Uterus (tissue), 4 donors: Measurements from ENCODE around the gene PTPRN2. TPM values are rescaled to one million over a fixed set of nuclear protein-coding genes. Genes with fewer than 3 reads are reported as not detected.

ENCODE experiments used
- DNase-seq, 2 donors: peaks; one replicate each; pipeline ENCODE4 v3.0.0-alpha.2; 2019 to 2020
- H3K27ac ChIP-seq, 2 donors: fragments of 200-600 bp; sonication (generic); 1 replicate in 1 of 2; 2 replicates in 1 of 2; pipeline ENCODE4 v1.5.1; 2016 to 2018
- H3K27me3 ChIP-seq, 2 donors: fragments of 200-600 bp; sonication (generic); one replicate each; pipeline ENCODE4 v1.5.1; 2018 to 2019; ENCODE audit warnings: control low read depth in 1 of 2
- H3K36me3 ChIP-seq, 2 donors: fragments of 200-600 bp; sonication (generic); one replicate each; pipeline ENCODE4 v1.5.1; 2019; ENCODE audit warnings: control low read depth in 1 of 2
- H3K4me1 ChIP-seq, 2 donors: fragments of 200-600 bp; sonication (generic); one replicate each; pipeline ENCODE4 v1.5.1; 2018 to 2019; ENCODE audit warnings: control low read depth in 1 of 2
- H3K4me3 ChIP-seq, 2 donors: fragments of 200-600 bp; sonication (generic); 1 replicate in 1 of 2; 2 replicates in 1 of 2; pipeline ENCODE4 v1.5.1; 2018 to 2019; ENCODE audit warnings: mild to moderate bottlenecking in 1 of 2
- H3K9me3 ChIP-seq, 2 donors: fragments of 200-600 bp; sonication (generic); one replicate each; pipeline ENCODE4 v1.5.1; 2019; ENCODE audit warnings: control low read depth in 1 of 2
- CTCF ChIP-seq, 4 experiments: fragments of 200-600 bp in 2 of 4; fragments of 450-650 bp in 2 of 4; sonication (generic) in 2 of 4; IDR thresholded peaks; one replicate each; pipeline ENCODE4 v1.5.1; 2016 to 2019; ENCODE audit warnings: antibody characterized with exemption in 4 of 4, mild to moderate bottlenecking in 2 of 4, moderate library complexity in 1 of 4
- POLR2A ChIP-seq, 2 donors: fragments of 450-650 bp; IDR thresholded peaks; one replicate each; pipeline ENCODE4 v1.6.1; 2016; ENCODE audit warnings: antibody characterized with exemption in 2 of 2, mild to moderate bottlenecking in 1 of 2, moderate library complexity in 1 of 2
- intact Hi-C: fragments of 100-400 bp; cut with DNase I; formaldehyde crosslinking; loops from one replicate; pipeline ENCODE4 v1.15.1; 2023; ENCODE audit warnings: low total_unique reads
- total RNA-seq, 4 donors: library from RNA; depleted of rRNA in 3 of 4; stranded (reverse); fragments of >200 nt in 3 of 4; gene quantifications; one replicate each; pipeline versions ENCODE4 v1.1.0 to v1.2.4, GENCODE V29; 2014 to 2023
- donor health status: DM: yes; HTN: yes; CAD: no.

Gene PTPRN2
- total RNA-seq, 4 donors from 2014 or later = 1.2 to 5.2 (median 2.3) TPM

GRCh38 chr7:157865351-157866165 lies 722.1 kb downstream of the PTPRN2 start:
- Histone ChIP-seq H3K4me3 (no peak overlapping the region), H3K27ac (no peak overlapping the region), H3K36me3 (no peaks in the 10 kb centered on the region), H3K4me1 (no peaks in the 10 kb centered on the region), H3K27me3 (no peaks in the 10 kb centered on the region), H3K9me3 (no peaks in the 10 kb centered on the region)
- intact Hi-C loops = no loop called here
- TF ChIP-seq POLR2A (IDR thresholded peaks at IDR 0.05) (no peak), CTCF (IDR thresholded peaks at IDR 0.05) (no peak)
- DNase-seq = no peak

DNA sequence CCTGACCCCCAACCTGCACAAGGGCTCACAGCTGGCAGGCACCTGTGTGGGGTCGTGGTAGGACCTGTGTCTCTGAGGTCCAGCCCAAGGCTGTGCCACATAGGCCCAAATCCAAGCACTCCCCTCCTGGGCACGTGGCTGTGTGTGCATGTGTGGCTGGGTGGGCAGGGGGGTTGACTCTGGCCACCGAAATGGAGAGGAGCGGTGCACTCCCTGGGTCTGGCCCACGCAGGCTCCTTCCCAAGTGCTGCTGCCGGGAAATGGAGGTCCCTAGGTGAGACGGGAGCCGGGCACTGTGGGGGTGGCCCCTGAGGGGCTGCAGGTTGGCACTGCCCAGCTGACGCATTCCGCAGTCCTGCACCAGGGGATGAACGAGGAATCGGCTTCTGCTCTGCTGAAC lies 722.7 kb downstream of the PTPRN2 start:
- Histone ChIP-seq H3K36me3 (no peaks in the 10 kb centered on the region), H3K4me3 (no peak overlapping the region), H3K4me1 (no peaks in the 10 kb centered on the region), H3K9me3 (no peaks in the 10 kb centered on the region), H3K27ac (no peak overlapping the region), H3K27me3 (no peaks in the 10 kb centered on the region)
- intact Hi-C loops = no loop called here
- TF ChIP-seq POLR2A (IDR thresholded peaks at IDR 0.05) (no peak), CTCF (IDR thresholded peaks at IDR 0.05) (no peak)
- no peak for DNase-seq

GRCh38 chr7:157863906-157864810 lies 723.5 kb downstream of the PTPRN2 start:
- Histone ChIP-seq H3K9me3 (no peaks in the 10 kb centered on the region), H3K4me1 (no peaks in the 10 kb centered on the region), H3K4me3 (no peak overlapping the region), H3K27ac (no peak overlapping the region), H3K36me3 (no peaks in the 10 kb centered on the region), H3K27me3 (no peaks in the 10 kb centered on the region)
- DNase-seq = no peak
- no peak for TF ChIP-seq POLR2A (IDR thresholded peaks at IDR 0.05)
- no peak for TF ChIP-seq CTCF (IDR thresholded peaks at IDR 0.05)
- intact Hi-C loops = no loop called here

- Histone ChIP-seq H3K4me1 (no peaks in the 10 kb centered on the region), H3K27ac (no peak overlapping the region), H3K4me3 (no peak overlapping the region), H3K27me3 (no peaks in the 10 kb centered on the region), H3K9me3 (no peaks in the 10 kb centered on the region), H3K36me3 (no peaks in the 10 kb centered on the region)
- TF ChIP-seq CTCF (IDR thresholded peaks at IDR 0.05) = no peak
- no peak for TF ChIP-seq POLR2A (IDR thresholded peaks at IDR 0.05)
- DNase-seq = no peak
- intact Hi-C loops = no loop called here
Observed at GRCh38 chr7:157863176-157863575, 724.4 kb downstream of the PTPRN2 start.

GRCh38 chr7:157862731-157863130 lies 724.9 kb downstream of the PTPRN2 start:
- Histone ChIP-seq H3K4me1 (no peaks in the 10 kb centered on the region), H3K27me3 (no peaks in the 10 kb centered on the region), H3K4me3 (no peak overlapping the region), H3K27ac (no peak overlapping the region), H3K9me3 (no peaks in the 10 kb centered on the region), H3K36me3 (no peaks in the 10 kb centered on the region)
- DNase-seq = no peak
- intact Hi-C loops = no loop called here
- TF ChIP-seq CTCF (IDR thresholded peaks at IDR 0.05) (no peak), POLR2A (IDR thresholded peaks at IDR 0.05) (no peak)
